ENCODE data around the gene CREB5.

CREB5 gene

DNA sequence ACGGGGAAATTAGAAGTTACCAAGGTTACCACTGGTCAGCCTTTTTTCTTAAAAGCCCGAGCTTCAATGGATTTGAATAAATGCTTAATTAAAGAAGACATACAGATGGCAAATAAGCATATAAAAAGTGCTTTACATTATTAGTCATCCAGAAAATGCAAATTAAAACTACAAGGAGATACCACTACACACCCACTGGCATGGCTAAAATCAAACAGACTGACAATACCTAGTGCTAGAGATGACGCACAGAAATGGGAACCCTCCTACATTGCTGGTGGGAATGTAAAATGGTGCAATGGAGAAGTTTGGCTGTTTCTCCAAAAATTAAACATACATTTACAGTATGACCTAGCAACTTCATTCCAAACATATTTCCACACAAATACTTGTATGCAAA lies 38.3 kb upstream of the CREB5 start:
- TF ChIP-seq, protein P1, sequence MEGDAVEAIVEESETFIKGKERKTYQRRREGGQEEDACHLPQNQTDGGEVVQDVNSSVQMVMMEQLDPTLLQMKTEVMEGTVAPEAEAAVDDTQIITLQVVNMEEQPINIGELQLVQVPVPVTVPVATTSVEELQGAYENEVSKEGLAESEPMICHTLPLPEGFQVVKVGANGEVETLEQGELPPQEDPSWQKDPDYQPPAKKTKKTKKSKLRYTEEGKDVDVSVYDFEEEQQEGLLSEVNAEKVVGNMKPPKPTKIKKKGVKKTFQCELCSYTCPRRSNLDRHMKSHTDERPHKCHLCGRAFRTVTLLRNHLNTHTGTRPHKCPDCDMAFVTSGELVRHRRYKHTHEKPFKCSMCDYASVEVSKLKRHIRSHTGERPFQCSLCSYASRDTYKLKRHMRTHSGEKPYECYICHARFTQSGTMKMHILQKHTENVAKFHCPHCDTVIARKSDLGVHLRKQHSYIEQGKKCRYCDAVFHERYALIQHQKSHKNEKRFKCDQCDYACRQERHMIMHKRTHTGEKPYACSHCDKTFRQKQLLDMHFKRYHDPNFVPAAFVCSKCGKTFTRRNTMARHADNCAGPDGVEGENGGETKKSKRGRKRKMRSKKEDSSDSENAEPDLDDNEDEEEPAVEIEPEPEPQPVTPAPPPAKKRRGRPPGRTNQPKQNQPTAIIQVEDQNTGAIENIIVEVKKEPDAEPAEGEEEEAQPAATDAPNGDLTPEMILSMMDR (IDR thresholded peaks at IDR 0.05; ENCODE audit: low read depth, low read length): no peak
- DNase-seq: no peak
- Histone ChIP-seq H3K36me3 (no peaks in the 10 kb centered on the region), H3K4me3 (ENCODE audit: low read depth, low read length) (no peak overlapping the region), H3K27me3 (ENCODE audit: insufficient read depth, low read depth, severe bottlenecking) (peaks cover 29% of the 10 kb centered on the region), H3K27ac (no peak overlapping the region), H3K9me3 (ENCODE audit: severe bottlenecking) (no peaks in the 10 kb centered on the region)

DNA sequence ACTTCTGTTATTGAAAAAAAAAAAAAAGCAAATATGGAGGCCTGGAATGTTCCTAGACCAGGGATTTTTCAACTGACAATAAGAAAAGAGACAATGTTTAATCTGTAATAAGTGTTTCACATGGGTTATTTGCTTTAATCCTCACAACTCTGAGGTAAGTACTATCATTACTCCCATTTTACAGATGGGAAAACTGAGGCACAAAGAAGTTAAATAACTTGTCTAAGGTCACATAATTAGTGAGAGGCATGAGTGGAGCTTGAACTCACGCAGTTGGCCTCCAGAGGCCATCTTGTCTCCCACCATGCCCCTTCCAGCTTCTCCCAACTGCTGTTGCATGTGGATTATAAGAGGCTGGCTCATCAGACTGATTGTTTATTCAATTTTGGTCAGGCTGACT lies 36.6 kb upstream of the CREB5 start:
- TF ChIP-seq, protein P1 (IDR thresholded peaks at IDR 0.05; ENCODE audit: low read depth, low read length): no peak
- DNase-seq: no peak
- H3K27me3 ChIP-seq (ENCODE audit: insufficient read depth, low read depth, severe bottlenecking): peaks cover 36% of the 10 kb centered on the region
- no peak overlapping the region for H3K4me3 ChIP-seq (ENCODE audit: low read depth, low read length)
- H3K36me3 ChIP-seq: no peaks in the 10 kb centered on the region
- no peaks in the 10 kb centered on the region for H3K9me3 ChIP-seq (ENCODE audit: severe bottlenecking)
- H3K27ac ChIP-seq: no peak overlapping the region

DNA sequence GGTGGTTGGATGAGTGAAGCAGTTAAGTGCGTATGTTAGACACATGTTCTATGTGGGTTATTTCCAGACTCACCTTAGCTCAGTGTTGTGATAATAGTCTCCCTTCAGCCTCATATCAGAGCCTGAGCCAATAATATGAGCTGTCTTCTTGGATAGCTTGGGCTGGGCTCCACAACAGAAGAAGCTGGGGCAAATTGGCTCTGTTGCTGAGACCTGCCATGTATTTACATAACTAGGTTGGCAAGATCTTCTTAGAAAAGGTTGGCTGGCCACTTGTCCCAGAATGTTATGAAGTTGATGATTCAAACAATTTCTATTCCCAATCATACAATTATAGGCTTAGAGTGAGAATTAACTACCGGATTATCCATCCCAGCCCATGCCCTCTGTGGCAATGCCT lies 35.7 kb upstream of the CREB5 start:
- Histone ChIP-seq H3K27ac (no peak overlapping the region), H3K4me3 (ENCODE audit: low read depth, low read length) (no peak overlapping the region), H3K36me3 (no peaks in the 10 kb centered on the region), H3K9me3 (ENCODE audit: severe bottlenecking) (no peaks in the 10 kb centered on the region), H3K27me3 (ENCODE audit: insufficient read depth, low read depth, severe bottlenecking) (peaks cover 43% of the 10 kb centered on the region)
- no peak for DNase-seq
- TF ChIP-seq, protein P1 (IDR thresholded peaks at IDR 0.05; ENCODE audit: low read depth, low read length): no peak

GRCh38 chr7:28378574-28379149 lies 33.7 kb upstream of the CREB5 start:
- no peak overlapping the region for H3K27ac ChIP-seq
- H3K36me3 ChIP-seq: no peaks in the 10 kb centered on the region
- H3K9me3 ChIP-seq (ENCODE audit: severe bottlenecking): no peaks in the 10 kb centered on the region
- no peak for DNase-seq
- TF ChIP-seq, protein P1 (IDR thresholded peaks at IDR 0.05; ENCODE audit: low read depth, low read length): no peak
- H3K27me3 ChIP-seq (ENCODE audit: insufficient read depth, low read depth, severe bottlenecking): peaks cover 45% of the 10 kb centered on the region
- no peak overlapping the region for H3K4me3 ChIP-seq (ENCODE audit: low read depth, low read length)

DNA sequence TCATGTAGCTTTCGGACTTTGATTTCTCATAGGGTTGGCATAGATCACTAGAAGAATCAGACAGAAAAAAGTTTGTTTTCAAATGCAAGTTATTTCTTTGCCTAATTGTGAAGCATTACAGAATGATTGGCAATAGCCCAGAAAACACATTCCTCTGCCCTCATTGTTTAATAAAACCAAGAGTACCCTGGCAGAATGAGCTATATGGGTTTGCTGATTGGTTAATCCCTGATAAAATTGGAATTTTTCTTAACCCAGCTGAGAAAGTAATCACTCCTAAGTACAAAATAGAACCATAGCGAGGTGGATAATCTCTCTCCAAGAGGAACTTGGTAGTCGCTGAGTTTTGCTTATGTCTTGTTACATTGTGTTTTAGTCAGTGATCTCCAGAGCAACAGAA lies 30.9 kb upstream of the CREB5 start:
- H3K36me3 ChIP-seq: no peaks in the 10 kb centered on the region
- no peak for DNase-seq
- no peaks in the 10 kb centered on the region for H3K9me3 ChIP-seq (ENCODE audit: severe bottlenecking)
- no peak overlapping the region for H3K4me3 ChIP-seq (ENCODE audit: low read depth, low read length)
- H3K27me3 ChIP-seq (ENCODE audit: insufficient read depth, low read depth, severe bottlenecking): peaks cover 47% of the 10 kb centered on the region
- no peak overlapping the region for H3K27ac ChIP-seq
- TF ChIP-seq, protein P1 (IDR thresholded peaks at IDR 0.05; ENCODE audit: low read depth, low read length): no peak

DNA sequence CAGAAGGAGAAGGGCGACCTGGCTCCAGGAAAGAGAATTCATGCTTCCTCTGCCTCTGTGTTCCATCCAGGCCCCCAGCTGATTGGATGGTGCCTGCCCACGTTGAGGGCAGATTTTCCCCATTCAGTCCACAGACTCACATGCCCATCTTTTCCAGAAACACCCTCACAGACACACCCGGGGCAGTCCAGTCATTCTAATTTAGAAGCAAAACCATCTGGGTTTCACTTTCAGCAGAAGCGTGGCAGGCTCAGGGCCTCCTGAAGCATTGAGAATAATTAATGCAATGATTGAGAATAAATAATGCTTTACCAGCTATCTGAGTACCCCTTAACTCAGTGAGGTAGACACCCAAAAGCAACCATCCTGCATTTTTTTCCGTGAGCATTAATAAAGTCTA lies 30.2 kb upstream of the CREB5 start:
- TF ChIP-seq, protein P1 (IDR thresholded peaks at IDR 0.05; ENCODE audit: low read depth, low read length): no peak
- Histone ChIP-seq H3K27ac (no peak overlapping the region), H3K27me3 (ENCODE audit: insufficient read depth, low read depth, severe bottlenecking) (peaks cover 48% of the 10 kb centered on the region), H3K36me3 (no peaks in the 10 kb centered on the region), H3K4me3 (ENCODE audit: low read depth, low read length) (no peak overlapping the region), H3K9me3 (ENCODE audit: severe bottlenecking) (no peaks in the 10 kb centered on the region)
- DNase-seq: no peak
